ENCODE measurements around the gene TOR1AIP2.
A peak's percentile ranks its signal among the peaks of the same experiment; 100 is the strongest.

TOR1AIP2 gene

GRCh38 chr1:179877586-179878265, at the start of gene TOR1AIP2:
Gene TOR1AIP2 (minus strand): TSS chr1:179877803. CDS start chr1:179852665, 25,138 bp downstream.
- H3K36me3 Mint-ChIP-seq (ENCODE audit: low read depth) = peaks cover 43% of the 10 kb centered on the region
- intact Hi-C loops (cut with micrococcal nuclease) = no loop called here
- H3K27me3 Mint-ChIP-seq = no peaks in the 10 kb centered on the region
- peak within 1 kb of the TSS; percentile 78 for H3K4me3 Mint-ChIP-seq
- peaks cover 44% of the 10 kb centered on the region for H3K4me1 Mint-ChIP-seq (ENCODE audit: low read depth)
- peak within 1 kb of the TSS; percentile 80 for H3K27ac Mint-ChIP-seq
- no peaks in the 10 kb centered on the region for H3K9me3 Mint-ChIP-seq

GRCh38 chr1:179926850-179927205, 49.2 kb upstream of the TOR1AIP2 start:
- H3K27me3 Mint-ChIP-seq = no peaks in the 10 kb centered on the region
- H3K4me1 Mint-ChIP-seq (ENCODE audit: low read depth) = peaks cover 10% of the 10 kb centered on the region
- H3K9me3 Mint-ChIP-seq = no peaks in the 10 kb centered on the region
- peaks cover 3% of the 10 kb centered on the region for H3K36me3 Mint-ChIP-seq (ENCODE audit: low read depth)
- no peak overlapping the region for H3K27ac Mint-ChIP-seq
- intact Hi-C loops (cut with micrococcal nuclease) = no loop called here
- no peak overlapping the region for H3K4me3 Mint-ChIP-seq

GRCh38 chr1:179925922-179926849, 48.6 kb upstream of the TOR1AIP2 start:
- Mint-ChIP-seq H3K36me3 (ENCODE audit: low read depth) (peaks cover 10% of the 10 kb centered on the region), H3K27me3 (no peaks in the 10 kb centered on the region), H3K9me3 (no peaks in the 10 kb centered on the region), H3K27ac (no peak overlapping the region), H3K4me1 (ENCODE audit: low read depth) (peaks cover 10% of the 10 kb centered on the region), H3K4me3 (no peak overlapping the region)
- intact Hi-C loops (cut with micrococcal nuclease) = no loop called here

- no peaks in the 10 kb centered on the region for H3K27me3 Mint-ChIP-seq
- H3K36me3 Mint-ChIP-seq (ENCODE audit: low read depth) = peaks cover 14% of the 10 kb centered on the region
- H3K4me3 Mint-ChIP-seq = no peak overlapping the region
- intact Hi-C loops (cut with micrococcal nuclease) = no loop called here
- H3K27ac Mint-ChIP-seq = no peak overlapping the region
- no peaks in the 10 kb centered on the region for H3K9me3 Mint-ChIP-seq
- peaks cover 10% of the 10 kb centered on the region for H3K4me1 Mint-ChIP-seq (ENCODE audit: low read depth)
Measured at GRCh38 chr1:179925302-179925701, 47.7 kb upstream of the TOR1AIP2 start.

- intact Hi-C loops (cut with micrococcal nuclease) = no loop called here
- Mint-ChIP-seq H3K4me1 (ENCODE audit: low read depth) (peaks cover 10% of the 10 kb centered on the region), H3K36me3 (ENCODE audit: low read depth) (peaks cover 21% of the 10 kb centered on the region), H3K9me3 (no peaks in the 10 kb centered on the region), H3K4me3 (no peak overlapping the region), H3K27ac (no peak overlapping the region), H3K27me3 (no peaks in the 10 kb centered on the region)
Measured at GRCh38 chr1:179924268-179924667, 46.7 kb upstream of the TOR1AIP2 start.

GRCh38 chr1:179923029-179923428, 45.4 kb upstream of the TOR1AIP2 start:
- no peak overlapping the region for H3K27ac Mint-ChIP-seq
- H3K27me3 Mint-ChIP-seq = no peaks in the 10 kb centered on the region
- intact Hi-C loops (cut with micrococcal nuclease) = no loop called here
- H3K36me3 Mint-ChIP-seq (ENCODE audit: low read depth) = peaks cover 34% of the 10 kb centered on the region
- H3K4me1 Mint-ChIP-seq (ENCODE audit: low read depth) = peaks cover 10% of the 10 kb centered on the region
- H3K9me3 Mint-ChIP-seq = no peaks in the 10 kb centered on the region
- H3K4me3 Mint-ChIP-seq = no peak overlapping the region

GRCh38 chr1:179921981-179922872, 44.6 kb upstream of the TOR1AIP2 start:
- H3K36me3 Mint-ChIP-seq (ENCODE audit: low read depth) = peaks cover 42% of the 10 kb centered on the region
- peaks cover 10% of the 10 kb centered on the region for H3K4me1 Mint-ChIP-seq (ENCODE audit: low read depth)
- no peaks in the 10 kb centered on the region for H3K9me3 Mint-ChIP-seq
- intact Hi-C loops (cut with micrococcal nuclease) = no loop called here
- no peak overlapping the region for H3K4me3 Mint-ChIP-seq
- no peak overlapping the region for H3K27ac Mint-ChIP-seq
- H3K27me3 Mint-ChIP-seq = no peaks in the 10 kb centered on the region

- no peak overlapping the region for H3K4me3 Mint-ChIP-seq
- H3K4me1 Mint-ChIP-seq (ENCODE audit: low read depth) = peaks cover 10% of the 10 kb centered on the region
- no peaks in the 10 kb centered on the region for H3K9me3 Mint-ChIP-seq
- no peaks in the 10 kb centered on the region for H3K27me3 Mint-ChIP-seq
- H3K36me3 Mint-ChIP-seq (ENCODE audit: low read depth) = peaks cover 49% of the 10 kb centered on the region
- intact Hi-C loops (cut with micrococcal nuclease) = no loop called here
- H3K27ac Mint-ChIP-seq = no peak overlapping the region
Measured at GRCh38 chr1:179921472-179921871, 43.9 kb upstream of the TOR1AIP2 start.

- no peak overlapping the region for H3K4me3 Mint-ChIP-seq
- intact Hi-C loops (cut with micrococcal nuclease) = loop anchor here (10.0 kb wide), 1 partner anchor 167 kb away; no protein-coding TSS in a partner anchor
- peaks cover 67% of the 10 kb centered on the region for H3K36me3 Mint-ChIP-seq (ENCODE audit: low read depth)
Measured at GRCh38 chr1:179917601-179918429, 40.2 kb upstream of the TOR1AIP2 start.

GRCh38 chr1:179911812-179912211, 34.2 kb upstream of the TOR1AIP2 start:
- no peaks in the 10 kb centered on the region for H3K4me1 Mint-ChIP-seq (ENCODE audit: low read depth)
- peaks cover 73% of the 10 kb centered on the region for H3K36me3 Mint-ChIP-seq (ENCODE audit: low read depth)
- no peaks in the 10 kb centered on the region for H3K9me3 Mint-ChIP-seq
- intact Hi-C loops (cut with micrococcal nuclease) = loop anchor here (10.0 kb wide), 1 partner anchor 173 kb away; no protein-coding TSS in a partner anchor
- H3K4me3 Mint-ChIP-seq = no peak overlapping the region
- H3K27me3 Mint-ChIP-seq = no peaks in the 10 kb centered on the region
- no peak overlapping the region for H3K27ac Mint-ChIP-seq

More at GRCh38 chr1:179917601-179918429, 40.2 kb upstream of the TOR1AIP2 start:
- Mint-ChIP-seq H3K27me3 (no peaks in the 10 kb centered on the region), H3K4me1 (ENCODE audit: low read depth) (peaks cover 6% of the 10 kb centered on the region), H3K27ac (no peak overlapping the region), H3K9me3 (no peaks in the 10 kb centered on the region)

- Mint-ChIP-seq H3K9me3 (no peaks in the 10 kb centered on the region), H3K4me1 (ENCODE audit: low read depth) (no peaks in the 10 kb centered on the region), H3K27ac (no peak overlapping the region), H3K27me3 (no peaks in the 10 kb centered on the region), H3K4me3 (no peak overlapping the region), H3K36me3 (ENCODE audit: low read depth) (peaks cover 74% of the 10 kb centered on the region)
- intact Hi-C loops (cut with micrococcal nuclease) = loop anchor here (10.0 kb wide), 1 partner anchor 174 kb away; no protein-coding TSS in a partner anchor
Measured at GRCh38 chr1:179910934-179911333, 33.3 kb upstream of the TOR1AIP2 start.

GRCh38 chr1:179889589-179889988, 12.0 kb upstream of the TOR1AIP2 start:
- Mint-ChIP-seq H3K9me3 (no peaks in the 10 kb centered on the region), H3K27me3 (no peaks in the 10 kb centered on the region), H3K4me3 (no peak overlapping the region), H3K4me1 (ENCODE audit: low read depth) (peaks cover 13% of the 10 kb centered on the region), H3K36me3 (ENCODE audit: low read depth) (peaks cover 66% of the 10 kb centered on the region), H3K27ac (no peak overlapping the region)
- intact Hi-C loops (cut with micrococcal nuclease) = loop anchor here (10.0 kb wide), 1 partner anchor 265 kb away; the partner anchor contains the start of gene QSOX1

- intact Hi-C loops (cut with micrococcal nuclease) = loop anchor here (10.0 kb wide), 1 partner anchor 267 kb away; the partner anchor contains the start of gene QSOX1
- Mint-ChIP-seq H3K27me3 (no peaks in the 10 kb centered on the region), H3K36me3 (ENCODE audit: low read depth) (peaks cover 57% of the 10 kb centered on the region), H3K4me1 (ENCODE audit: low read depth) (peaks cover 18% of the 10 kb centered on the region), H3K27ac (peak overlapping the region; percentile 33), H3K4me3 (peak overlapping the region; percentile 72), H3K9me3 (no peaks in the 10 kb centered on the region)
Measured at GRCh38 chr1:179888071-179888470, 10.5 kb upstream of the TOR1AIP2 start.
